Globus pallidus (tissue), 1 donor: ENCODE data around the gene KAZN.

ENCODE experiments used
- DNase-seq: peaks from one replicate; pipeline ENCODE4 v3.0.0-alpha.2; 2015; ENCODE audit warnings: low spot score

Gene KAZN

GRCh38 chr1:15064217-15064929 lies 465.9 kb downstream of the KAZN start:
- no peak for DNase-seq

GRCh38 chr1:15065291-15065690 lies 466.8 kb downstream of the KAZN start:
- no peak for DNase-seq

GRCh38 chr1:15065736-15066135 lies 467.3 kb downstream of the KAZN start:
- no peak for DNase-seq

GRCh38 chr1:15066191-15066590 lies 467.7 kb downstream of the KAZN start:
- DNase-seq, result no peak

GRCh38 chr1:15067148-15067547 lies 468.7 kb downstream of the KAZN start:
- DNase-seq, result no peak

- no peak for DNase-seq
Observed at GRCh38 chr1:15068152-15068551, 469.7 kb downstream of the KAZN start.

GRCh38 chr1:15068997-15069396 lies 470.5 kb downstream of the KAZN start:
- DNase-seq, result no peak

- DNase-seq, result no peak
Observed at GRCh38 chr1:15070145-15070748, 471.8 kb downstream of the KAZN start.

GRCh38 chr1:15071936-15072335 lies 473.5 kb downstream of the KAZN start:
- DNase-seq, result no peak

GRCh38 chr1:15073799-15074308 lies 475.4 kb downstream of the KAZN start:
- no peak for DNase-seq

- no peak for DNase-seq
Observed at GRCh38 chr1:15075175-15075574, 476.7 kb downstream of the KAZN start.

GRCh38 chr1:15075817-15076216 lies 477.3 kb downstream of the KAZN start:
- no peak for DNase-seq

- DNase-seq, result no peak
Observed at GRCh38 chr1:15076807-15077206, 478.3 kb downstream of the KAZN start.

- DNase-seq, result no peak
Observed at GRCh38 chr1:15077384-15077783, 478.9 kb downstream of the KAZN start.

- DNase-seq, result no peak
Observed at GRCh38 chr1:15080328-15081007, 482.0 kb downstream of the KAZN start.

GRCh38 chr1:15081102-15081501 lies 482.6 kb downstream of the KAZN start:
- no peak for DNase-seq

GRCh38 chr1:15083578-15083977 lies 485.1 kb downstream of the KAZN start:
- DNase-seq, result no peak

- peak; percentile 46 for DNase-seq
Observed at GRCh38 chr1:15088281-15088971, 489.9 kb downstream of the KAZN start.

- DNase-seq, result no peak
Observed at GRCh38 chr1:15089258-15089992, 490.9 kb downstream of the KAZN start.

- no peak for DNase-seq
Observed at GRCh38 chr1:15090373-15090772, 491.9 kb downstream of the KAZN start.

- DNase-seq, result no peak
Observed at GRCh38 chr1:15094056-15094455, 495.6 kb downstream of the KAZN start.
